Esophagus squamous epithelium (tissue), 5 donors: ENCODE measurements around the gene AIFM3. TPM values are rescaled to one million over a fixed set of nuclear protein-coding genes. Genes with fewer than 3 reads are reported as not detected.

Experiments
- DNase-seq: peaks from one replicate; lab custom pipeline; 2025; lab: John Stamatoyannopoulos, UW
- H3K27ac ChIP-seq, 4 donors: fragments of 200-600 bp; sonication (generic); one replicate each; pipeline ENCODE4 v1.5.1; 2016 to 2019; ENCODE audit warnings: mild to moderate bottlenecking in 1 of 4
- H3K27me3 ChIP-seq, 4 donors: fragments of 200-600 bp; sonication (generic); 1 replicate in 3 of 4; 2 replicates in 1 of 4; pipeline versions ENCODE4 v1.5.1 to v1.6.0; 2017 to 2021; ENCODE audit warnings: antibody characterized with exemption in 1 of 4
- H3K36me3 ChIP-seq, 3 donors: fragments of 200-600 bp; sonication (generic); one replicate each; pipeline ENCODE4 v1.5.1; 2016 to 2019
- H3K4me1 ChIP-seq, 3 donors: fragments of 200-600 bp; sonication (generic); one replicate each; pipeline ENCODE4 v1.5.1; 2017 to 2019
- H3K4me3 ChIP-seq, 4 donors: fragments of 200-600 bp; sonication (generic); 1 replicate in 3 of 4; 2 replicates in 1 of 4; pipeline ENCODE4 v1.5.1; 2016 to 2019; ENCODE audit warnings: mild to moderate bottlenecking in 2 of 4, moderate library complexity in 1 of 4
- H3K9me3 ChIP-seq, 3 donors: fragments of 200-600 bp; sonication (generic); one replicate each; pipeline ENCODE4 v1.5.1; 2016 to 2019
- POLR2A ChIP-seq, 4 donors: fragments of 450-650 bp; IDR thresholded peaks; one replicate each; pipeline ENCODE4 v1.6.1; 2017; ENCODE audit warnings: antibody characterized with exemption in 4 of 4, mild to moderate bottlenecking in 4 of 4, moderate library complexity in 3 of 4
- WGBS, 2 donors: methylation state at CpG; one replicate each; pipeline ENCODE4 v1.1.5; 2018; 5-methylcytosine and 5-hydroxymethylcytosine counted together
- intact Hi-C: fragments of 100-400 bp; cut with DNase I; formaldehyde crosslinking; loops from one replicate; pipeline ENCODE4 v1.15.0; 2022
- total RNA-seq, 4 donors: library from RNA; depleted of rRNA; stranded (reverse); fragments of >200 nt; gene quantifications; one replicate each; pipeline ENCODE4 v1.1.0, GENCODE V29; 2016
- TF ChIP-seq, protein P1 (sequence below), 6 experiments: fragments of 450-650 bp in 4 of 6; fragments of 200-600 bp in 2 of 6; sonication (generic) in 2 of 6; IDR thresholded peaks; one replicate each; pipeline ENCODE4 v1.5.1; 2016 to 2019; ENCODE audit warnings: antibody characterized with exemption in 6 of 6, mild to moderate bottlenecking in 4 of 6, moderate library complexity in 4 of 6
- donor health status: DM: yes; HTN: yes; CAD: no.

Gene AIFM3
- total RNA-seq, 4 donors from 2014 or later = 0.30 to 1.9 (median 0.94) TPM

DNA sequence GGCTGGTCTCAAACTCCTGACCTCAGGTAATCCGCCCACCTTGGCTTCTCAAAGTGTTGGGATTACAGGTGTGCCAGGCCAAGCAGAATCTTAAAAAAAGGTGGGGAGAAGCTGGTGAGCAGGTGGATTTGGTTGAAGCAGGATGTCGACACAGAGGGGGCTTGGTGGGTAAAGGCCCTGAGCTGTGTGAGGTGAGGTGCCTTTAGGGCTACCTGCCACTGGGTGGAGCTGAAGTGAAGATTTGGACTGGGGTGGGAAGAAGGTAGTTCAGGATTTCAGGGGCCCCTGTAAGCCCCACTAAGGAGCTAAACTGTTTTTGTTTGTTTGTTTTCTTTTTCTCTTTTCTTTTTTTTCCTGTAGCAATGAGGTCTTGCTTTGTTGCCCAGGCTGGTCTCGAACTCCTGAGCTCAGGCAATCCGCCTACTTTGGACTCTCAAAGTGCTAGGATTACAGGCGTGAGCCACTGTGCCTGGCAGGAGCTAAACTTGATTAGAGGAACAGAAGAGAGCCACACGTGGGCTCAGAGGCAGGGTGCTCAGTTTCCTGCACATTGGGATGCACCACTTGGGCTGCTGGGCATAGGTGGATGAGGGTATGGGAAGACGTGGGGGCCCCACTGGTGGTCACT lies 53.9 kb downstream of the AIFM3 start:
- H3K4me3 ChIP-seq = no peak overlapping the region
- H3K9me3 ChIP-seq = no peaks in the 10 kb centered on the region
- no peak for TF ChIP-seq POLR2A (IDR thresholded peaks at IDR 0.05)
- TF ChIP-seq, protein P1, sequence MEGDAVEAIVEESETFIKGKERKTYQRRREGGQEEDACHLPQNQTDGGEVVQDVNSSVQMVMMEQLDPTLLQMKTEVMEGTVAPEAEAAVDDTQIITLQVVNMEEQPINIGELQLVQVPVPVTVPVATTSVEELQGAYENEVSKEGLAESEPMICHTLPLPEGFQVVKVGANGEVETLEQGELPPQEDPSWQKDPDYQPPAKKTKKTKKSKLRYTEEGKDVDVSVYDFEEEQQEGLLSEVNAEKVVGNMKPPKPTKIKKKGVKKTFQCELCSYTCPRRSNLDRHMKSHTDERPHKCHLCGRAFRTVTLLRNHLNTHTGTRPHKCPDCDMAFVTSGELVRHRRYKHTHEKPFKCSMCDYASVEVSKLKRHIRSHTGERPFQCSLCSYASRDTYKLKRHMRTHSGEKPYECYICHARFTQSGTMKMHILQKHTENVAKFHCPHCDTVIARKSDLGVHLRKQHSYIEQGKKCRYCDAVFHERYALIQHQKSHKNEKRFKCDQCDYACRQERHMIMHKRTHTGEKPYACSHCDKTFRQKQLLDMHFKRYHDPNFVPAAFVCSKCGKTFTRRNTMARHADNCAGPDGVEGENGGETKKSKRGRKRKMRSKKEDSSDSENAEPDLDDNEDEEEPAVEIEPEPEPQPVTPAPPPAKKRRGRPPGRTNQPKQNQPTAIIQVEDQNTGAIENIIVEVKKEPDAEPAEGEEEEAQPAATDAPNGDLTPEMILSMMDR (IDR thresholded peaks at IDR 0.05) = peak in 4 of 6 experiments; percentile 9 to 50 (median 29)
- WGBS, 2 donors = 58 to 60% methylated on average over 2 to 5 of the region's 7 CpGs
- no peak overlapping the region for H3K27ac ChIP-seq
- intact Hi-C loops = no loop called here
- peaks cover 6 to 10% (median 7%) of the 10 kb centered on the region in 3 donors for H3K4me1 ChIP-seq
- no peak for DNase-seq
- H3K27me3 ChIP-seq = no peaks in the 10 kb centered on the region
- no peaks in the 10 kb centered on the region for H3K36me3 ChIP-seq

DNA sequence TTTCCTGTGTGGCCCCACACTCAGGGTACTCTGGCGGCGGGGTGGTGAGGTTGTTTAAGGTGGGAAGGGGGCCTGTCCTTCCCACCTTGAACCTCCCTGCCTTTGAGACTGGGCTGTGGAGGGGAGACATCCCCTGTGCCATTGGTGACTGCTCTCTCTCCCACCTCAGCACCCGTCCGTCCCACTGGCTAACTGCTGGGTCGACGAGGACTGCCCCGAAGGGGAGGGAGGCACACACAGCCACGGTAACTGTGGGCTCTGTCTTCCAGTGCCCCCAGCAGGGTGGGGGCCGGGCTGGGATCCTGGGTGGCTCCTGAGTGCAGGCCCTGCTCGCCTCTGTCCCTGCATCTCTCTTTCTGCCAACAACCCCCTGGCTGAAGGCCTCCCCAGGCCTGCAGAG lies 55.5 kb downstream of the AIFM3 start:
- no peaks in the 10 kb centered on the region for H3K9me3 ChIP-seq
- no peaks in the 10 kb centered on the region for H3K36me3 ChIP-seq
- no peak for DNase-seq
- peaks cover 15 to 26% (median 17%) of the 10 kb centered on the region in 3 donors for H3K4me1 ChIP-seq
- no peak for TF ChIP-seq POLR2A (IDR thresholded peaks at IDR 0.05)
- TF ChIP-seq, protein P1 (IDR thresholded peaks at IDR 0.05) = no peak
- H3K4me3 ChIP-seq = no peak overlapping the region
- H3K27me3 ChIP-seq = no peaks in the 10 kb centered on the region
- H3K27ac ChIP-seq = no peak overlapping the region
- intact Hi-C loops = no loop called here
- 77 to 94% methylated on average over 2 to 5 of the region's 10 CpGs for WGBS, 2 donors

DNA sequence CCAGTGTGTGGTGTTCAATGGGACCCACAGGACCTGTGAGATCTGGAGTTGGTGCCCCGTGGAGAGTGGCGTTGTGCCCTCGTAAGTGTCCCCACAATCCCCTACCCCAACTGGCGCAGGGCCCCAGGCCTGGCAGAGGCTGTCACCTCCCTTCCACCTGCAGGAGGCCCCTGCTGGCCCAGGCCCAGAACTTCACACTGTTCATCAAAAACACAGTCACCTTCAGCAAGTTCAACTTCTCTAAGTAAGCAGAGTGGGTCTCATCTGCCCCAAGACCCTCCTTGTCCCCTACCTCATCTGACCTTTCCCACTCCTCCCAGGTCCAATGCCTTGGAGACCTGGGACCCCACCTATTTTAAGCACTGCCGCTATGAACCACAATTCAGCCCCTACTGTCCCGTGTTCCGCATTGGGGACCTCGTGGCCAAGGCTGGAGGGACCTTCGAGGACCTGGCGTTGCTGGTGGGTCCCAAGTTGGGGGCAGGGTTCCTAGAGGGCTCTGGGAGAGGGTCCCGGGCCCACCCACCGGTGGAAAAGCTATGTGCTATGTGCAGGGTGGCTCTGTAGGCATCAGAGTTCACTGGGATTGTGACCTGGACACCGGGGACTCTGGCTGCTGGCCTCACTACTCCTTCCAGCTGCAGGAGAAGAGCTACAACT lies 56.0 kb downstream of the AIFM3 start:
- H3K4me1 ChIP-seq = peaks cover 15 to 30% (median 17%) of the 10 kb centered on the region in 3 donors
- WGBS, 2 donors = 96 to 100% methylated on average over 1 to 4 of the region's 13 CpGs
- intact Hi-C loops = no loop called here

DNA sequence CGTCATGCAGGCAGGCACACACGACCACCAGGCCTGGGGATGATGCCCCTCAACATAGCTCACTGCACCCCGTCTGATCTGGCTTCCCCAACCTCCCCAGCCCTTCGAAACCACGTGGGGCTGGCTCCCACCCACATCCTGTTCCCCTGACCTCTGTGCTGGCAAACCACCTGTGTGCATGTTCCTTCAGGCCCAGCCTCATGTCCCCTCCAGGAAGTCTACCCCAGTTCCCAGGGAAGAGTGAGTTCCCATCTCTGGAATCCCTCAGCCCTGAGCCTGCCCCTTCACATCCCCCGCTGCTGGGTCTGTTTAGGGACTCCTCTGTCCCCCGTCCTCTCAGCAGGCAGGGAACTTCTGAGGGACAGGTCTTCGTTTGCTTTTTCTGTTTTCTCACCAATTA lies 58.2 kb downstream of the AIFM3 start:
- H3K36me3 ChIP-seq = no peaks in the 10 kb centered on the region
- DNase-seq = no peak
- intact Hi-C loops = no loop called here
- peaks cover 0 to 21% (median 0%) of the 10 kb centered on the region in 4 donors for H3K27me3 ChIP-seq
- TF ChIP-seq POLR2A (IDR thresholded peaks at IDR 0.05) = no peak
- TF ChIP-seq, protein P1 (IDR thresholded peaks at IDR 0.05) = no peak
- peaks cover 15 to 30% (median 17%) of the 10 kb centered on the region in 3 donors for H3K4me1 ChIP-seq
- H3K4me3 ChIP-seq = no peak overlapping the region
- H3K9me3 ChIP-seq = no peaks in the 10 kb centered on the region
- WGBS, 2 donors = 39 to 46% methylated on average over 5 to 8 of the region's 8 CpGs
- H3K27ac ChIP-seq = peak overlapping the region in 3 of 4 donors; percentile 59 to 67 (median 62)

More for the DNA sequence above, 56.0 kb downstream of the AIFM3 start:
- H3K9me3 ChIP-seq = no peaks in the 10 kb centered on the region
- no peak for DNase-seq
- TF ChIP-seq, protein P1 (IDR thresholded peaks at IDR 0.05) = no peak
- no peak for TF ChIP-seq POLR2A (IDR thresholded peaks at IDR 0.05)
- H3K36me3 ChIP-seq = no peaks in the 10 kb centered on the region
- no peak overlapping the region for H3K4me3 ChIP-seq
- peaks cover 0 to 1% (median 0%) of the 10 kb centered on the region in 4 donors for H3K27me3 ChIP-seq
- no peak overlapping the region for H3K27ac ChIP-seq
